NB4 (cell line): ENCODE measurements around the gene TCF19.
"Not testable (repeated sequence)": the region's sequence is repeated elsewhere in the genome, so short reads cannot be mapped to it uniquely, and the experiment has no call there.

ENCODE experiments used
- DNase-seq: peaks from one replicate; pipeline ENCODE4 v3.0.0; 2010; ENCODE audit warnings: low read depth
- H3K4me3 ChIP-seq: one replicate; pipeline ENCODE4 v1.5.1; 2011; ENCODE audit warnings: mild to moderate bottlenecking, low read depth, low read length, moderate library complexity
- MAX ChIP-seq: IDR thresholded peaks from 2 replicates; pipeline ENCODE4 v1.6.1; 2011; ENCODE audit warnings: low read depth, low read length
- MYC ChIP-seq: IDR thresholded peaks from 2 replicates; pipeline ENCODE4 v1.6.1; 2011; ENCODE audit warnings: low read depth, low read length
- POLR2A ChIP-seq: IDR thresholded peaks from 2 replicates; pipeline ENCODE4 v1.6.1; 2011; ENCODE audit warnings: mild to moderate bottlenecking; ENCODE audit not compliant: insufficient read length; ENCODE audit errors: extremely low read depth
- TF ChIP-seq, protein P1 (sequence below): IDR thresholded peaks from one replicate; pipeline ENCODE4 v1.5.1; 2012; ENCODE audit warnings: low read depth, low read length

TCF19 gene

DNA sequence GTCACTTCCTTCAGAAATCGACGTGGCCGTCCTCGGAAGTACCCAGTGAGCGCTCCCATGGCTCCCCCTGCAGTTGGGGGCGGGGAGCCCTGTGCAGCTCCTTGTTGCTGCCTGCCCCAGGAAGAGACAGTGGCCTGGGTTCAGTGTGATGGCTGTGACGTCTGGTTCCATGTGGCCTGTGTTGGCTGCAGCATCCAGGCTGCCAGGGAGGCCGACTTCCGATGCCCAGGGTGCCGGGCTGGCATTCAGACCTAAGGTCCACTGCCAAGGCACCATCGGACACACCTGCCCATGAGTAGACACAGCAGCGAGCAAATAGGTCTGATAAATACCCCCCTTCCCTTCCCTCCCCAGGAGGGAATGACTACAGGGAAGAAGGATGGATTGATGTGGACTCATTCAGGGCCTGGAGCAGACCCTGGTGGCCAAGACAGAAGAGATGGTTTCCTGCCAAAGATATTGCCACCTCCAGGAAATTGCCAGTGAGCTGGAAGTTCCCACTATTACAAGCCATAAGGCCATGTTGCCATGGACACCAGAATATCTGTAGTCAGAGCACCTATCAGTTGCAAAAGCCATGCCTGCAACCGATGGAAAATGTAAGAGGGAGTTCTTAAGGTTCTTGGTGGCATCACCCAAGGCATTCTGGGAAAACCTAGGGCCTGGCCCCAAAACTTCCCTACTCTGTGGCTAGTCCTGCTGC lies 4.2 kb downstream of the TCF19 start:
- H3K4me3 ChIP-seq = no peak overlapping the region
- no peak for TF ChIP-seq MAX
- no peak for TF ChIP-seq MYC
- TF ChIP-seq, protein P1, sequence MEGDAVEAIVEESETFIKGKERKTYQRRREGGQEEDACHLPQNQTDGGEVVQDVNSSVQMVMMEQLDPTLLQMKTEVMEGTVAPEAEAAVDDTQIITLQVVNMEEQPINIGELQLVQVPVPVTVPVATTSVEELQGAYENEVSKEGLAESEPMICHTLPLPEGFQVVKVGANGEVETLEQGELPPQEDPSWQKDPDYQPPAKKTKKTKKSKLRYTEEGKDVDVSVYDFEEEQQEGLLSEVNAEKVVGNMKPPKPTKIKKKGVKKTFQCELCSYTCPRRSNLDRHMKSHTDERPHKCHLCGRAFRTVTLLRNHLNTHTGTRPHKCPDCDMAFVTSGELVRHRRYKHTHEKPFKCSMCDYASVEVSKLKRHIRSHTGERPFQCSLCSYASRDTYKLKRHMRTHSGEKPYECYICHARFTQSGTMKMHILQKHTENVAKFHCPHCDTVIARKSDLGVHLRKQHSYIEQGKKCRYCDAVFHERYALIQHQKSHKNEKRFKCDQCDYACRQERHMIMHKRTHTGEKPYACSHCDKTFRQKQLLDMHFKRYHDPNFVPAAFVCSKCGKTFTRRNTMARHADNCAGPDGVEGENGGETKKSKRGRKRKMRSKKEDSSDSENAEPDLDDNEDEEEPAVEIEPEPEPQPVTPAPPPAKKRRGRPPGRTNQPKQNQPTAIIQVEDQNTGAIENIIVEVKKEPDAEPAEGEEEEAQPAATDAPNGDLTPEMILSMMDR = no peak
- TF ChIP-seq POLR2A = no peak
- DNase-seq = no peak

DNA sequence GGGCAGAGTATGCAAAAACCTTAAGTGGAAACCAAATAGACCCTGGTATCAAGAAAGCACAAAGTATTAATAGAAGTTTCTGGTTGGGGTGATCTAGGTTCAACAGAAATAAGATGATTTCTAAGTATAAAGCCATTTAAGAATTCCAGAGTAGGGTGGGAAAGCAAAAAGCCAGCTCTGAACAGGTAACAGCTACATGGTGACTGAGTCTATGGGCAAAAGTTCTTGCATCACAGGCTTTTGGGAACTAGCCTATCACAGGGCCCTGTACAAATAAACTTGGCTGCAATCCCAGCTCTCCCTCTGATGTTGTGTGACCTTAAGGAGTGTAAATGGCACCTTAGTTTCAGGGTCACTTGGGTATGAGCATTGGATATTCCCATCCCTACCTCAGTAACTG lies 5.5 kb downstream of the TCF19 start:
- no peak overlapping the region for H3K4me3 ChIP-seq
- DNase-seq = no peak
- TF ChIP-seq MAX = no peak
- TF ChIP-seq, protein P1 = no peak
- TF ChIP-seq POLR2A = no peak
- TF ChIP-seq MYC = no peak

- not testable (repeated sequence) for DNase-seq
These were observed 6.2 kb downstream of the TCF19 start for GRCh38 chr6:31164475-31165063.

GRCh38 chr6:31165064-31165832 lies 6.9 kb downstream of the TCF19 start:
- not testable (repeated sequence) for DNase-seq, H3K4me3 ChIP-seq

More at GRCh38 chr6:31164475-31165063, 6.2 kb downstream of the TCF19 start:
- not testable (repeated sequence) for H3K4me3 ChIP-seq

DNA sequence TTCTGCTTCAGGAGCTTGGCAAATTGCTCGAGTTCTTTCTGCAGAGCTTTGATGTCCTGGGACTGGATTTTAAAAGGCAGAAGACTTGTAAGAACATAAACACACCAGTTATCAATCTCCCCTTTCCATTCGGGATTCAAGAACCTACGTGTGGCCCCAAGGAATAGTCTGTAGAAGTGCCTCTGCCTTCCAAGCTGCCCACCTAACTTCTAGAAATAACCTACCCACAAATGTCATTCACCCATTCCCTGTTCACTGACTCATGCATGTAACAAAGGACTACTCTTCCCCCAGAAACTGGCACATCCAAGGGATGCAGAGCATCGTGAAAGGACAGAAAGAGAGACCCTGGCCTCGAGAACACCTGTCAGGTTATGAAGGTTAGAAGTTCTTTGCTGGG lies 7.6 kb downstream of the TCF19 start:
- H3K4me3 ChIP-seq = no peak overlapping the region
- TF ChIP-seq, protein P1 = no peak
- TF ChIP-seq POLR2A (no peak), MYC (no peak), MAX (no peak)
- DNase-seq = no peak

- H3K4me3 ChIP-seq = no peak overlapping the region
- TF ChIP-seq POLR2A (no peak), MYC (no peak), MAX (no peak)
- TF ChIP-seq, protein P1 = no peak
- DNase-seq = no peak
These were observed 10.2 kb downstream of the TCF19 start for GRCh38 chr6:31168606-31169005.
